WI38 (cell line): ENCODE measurements around the gene CSGALNACT2.

Experiments
- H3K4me3 ChIP-seq: 2 replicates; pipeline ENCODE4 v1.5.1; 2011; ENCODE audit warnings: low read depth, mild to moderate bottlenecking, control low read depth, low read length
- TF ChIP-seq, protein P1 (sequence below): IDR thresholded peaks from 2 replicates; pipeline ENCODE4 v1.5.1; 2012; ENCODE audit warnings: low read depth, mild to moderate bottlenecking, control low read depth, low read length

The CSGALNACT2 gene

DNA sequence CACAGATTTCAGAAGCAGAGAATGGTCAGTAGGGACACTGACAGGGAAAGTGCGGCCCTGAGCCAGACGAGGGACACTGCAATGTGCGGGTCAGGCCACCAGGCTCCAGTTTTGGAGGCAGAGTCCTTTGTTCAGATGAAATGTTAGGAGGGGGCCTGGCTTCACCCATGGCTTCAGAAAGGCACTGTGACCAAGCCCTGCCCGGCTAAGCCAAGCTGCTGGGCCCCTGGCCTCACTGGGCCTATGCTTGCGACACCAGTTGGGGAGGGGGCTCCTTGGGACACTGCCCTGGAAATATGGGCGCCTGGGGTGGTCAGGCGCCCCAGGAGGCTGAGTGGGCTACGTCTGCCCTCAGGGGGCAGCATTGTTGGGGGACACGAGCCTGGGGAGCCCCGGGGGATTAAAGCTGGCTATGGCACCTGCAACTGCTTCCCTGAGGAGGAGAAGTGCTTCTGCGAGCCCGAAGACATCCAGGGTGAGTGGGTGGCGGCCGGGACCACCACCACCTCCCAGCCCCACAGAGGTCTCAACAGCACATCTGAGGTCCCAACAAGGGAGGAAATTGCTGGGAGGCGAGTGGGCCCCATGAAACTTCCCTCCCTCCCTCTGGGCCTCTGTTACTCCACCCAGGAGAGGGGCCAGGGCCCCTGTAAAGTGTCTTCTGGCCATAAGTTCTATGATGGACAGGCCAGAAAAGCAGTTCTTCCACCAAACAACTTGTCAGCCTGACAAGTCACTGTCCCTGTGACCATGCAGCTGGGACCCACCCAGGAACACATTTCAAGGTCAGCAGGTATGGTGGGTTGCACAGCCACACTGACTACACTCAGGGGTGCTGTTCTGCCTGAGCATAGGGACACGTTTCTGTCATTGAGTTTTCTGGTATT is 24.8 kb upstream of the CSGALNACT2 start:
- TF ChIP-seq, protein P1, sequence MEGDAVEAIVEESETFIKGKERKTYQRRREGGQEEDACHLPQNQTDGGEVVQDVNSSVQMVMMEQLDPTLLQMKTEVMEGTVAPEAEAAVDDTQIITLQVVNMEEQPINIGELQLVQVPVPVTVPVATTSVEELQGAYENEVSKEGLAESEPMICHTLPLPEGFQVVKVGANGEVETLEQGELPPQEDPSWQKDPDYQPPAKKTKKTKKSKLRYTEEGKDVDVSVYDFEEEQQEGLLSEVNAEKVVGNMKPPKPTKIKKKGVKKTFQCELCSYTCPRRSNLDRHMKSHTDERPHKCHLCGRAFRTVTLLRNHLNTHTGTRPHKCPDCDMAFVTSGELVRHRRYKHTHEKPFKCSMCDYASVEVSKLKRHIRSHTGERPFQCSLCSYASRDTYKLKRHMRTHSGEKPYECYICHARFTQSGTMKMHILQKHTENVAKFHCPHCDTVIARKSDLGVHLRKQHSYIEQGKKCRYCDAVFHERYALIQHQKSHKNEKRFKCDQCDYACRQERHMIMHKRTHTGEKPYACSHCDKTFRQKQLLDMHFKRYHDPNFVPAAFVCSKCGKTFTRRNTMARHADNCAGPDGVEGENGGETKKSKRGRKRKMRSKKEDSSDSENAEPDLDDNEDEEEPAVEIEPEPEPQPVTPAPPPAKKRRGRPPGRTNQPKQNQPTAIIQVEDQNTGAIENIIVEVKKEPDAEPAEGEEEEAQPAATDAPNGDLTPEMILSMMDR: no peak
- H3K4me3 ChIP-seq: no peak overlapping the region

DNA sequence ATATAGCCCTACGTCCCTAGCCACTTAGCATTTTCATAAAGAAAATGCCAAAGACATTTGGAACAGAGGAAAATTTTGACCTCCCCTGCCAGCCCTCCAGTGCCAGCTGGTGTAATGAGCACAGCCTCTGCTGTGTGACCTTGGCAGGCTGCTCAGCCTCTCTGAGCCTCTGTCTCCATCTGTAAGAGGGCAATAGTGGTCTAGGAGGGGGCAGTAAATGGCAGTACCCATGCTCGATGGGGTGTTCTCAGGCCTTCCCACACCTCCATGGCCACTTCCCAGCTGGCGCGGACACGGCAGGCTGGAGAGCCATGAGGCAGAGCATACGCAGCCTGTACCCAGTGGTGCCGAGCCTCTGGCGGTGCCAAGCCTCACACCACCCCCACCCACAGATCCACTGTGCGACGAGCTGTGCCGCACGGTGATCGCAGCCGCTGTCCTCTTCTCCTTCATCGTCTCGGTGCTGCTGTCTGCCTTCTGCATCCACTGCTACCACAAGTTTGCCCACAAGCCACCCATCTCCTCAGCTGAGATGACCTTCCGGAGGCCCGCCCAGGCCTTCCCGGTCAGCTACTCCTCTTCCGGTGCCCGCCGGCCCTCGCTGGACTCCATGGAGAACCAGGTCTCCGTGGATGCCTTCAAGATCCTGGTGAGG is 24.0 kb upstream of the CSGALNACT2 start:
- no peak overlapping the region for H3K4me3 ChIP-seq
- TF ChIP-seq, protein P1: no peak

GRCh38 chr10:43114743-43115611 is 23.3 kb upstream of the CSGALNACT2 start:
- H3K4me3 ChIP-seq: no peak overlapping the region
- TF ChIP-seq, protein P1: no peak

- TF ChIP-seq, protein P1: no peak
- H3K4me3 ChIP-seq: no peak overlapping the region
These were observed 22.2 kb upstream of the CSGALNACT2 start for GRCh38 chr10:43115881-43116595.

DNA sequence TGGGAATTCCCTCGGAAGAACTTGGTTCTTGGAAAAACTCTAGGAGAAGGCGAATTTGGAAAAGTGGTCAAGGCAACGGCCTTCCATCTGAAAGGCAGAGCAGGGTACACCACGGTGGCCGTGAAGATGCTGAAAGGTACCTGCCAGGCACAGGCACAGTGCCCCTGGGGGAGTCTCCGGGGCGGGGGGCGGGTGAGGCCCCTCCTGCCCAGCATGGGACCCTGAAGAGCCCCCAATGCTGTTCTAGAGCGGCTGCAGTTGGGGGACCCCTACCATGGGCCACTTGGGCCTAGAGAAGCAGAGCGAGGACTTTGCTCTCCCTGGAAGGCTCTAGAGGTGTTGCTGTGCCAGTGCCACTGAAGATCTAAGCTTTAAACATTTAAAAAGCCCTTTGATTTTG is 21.6 kb upstream of the CSGALNACT2 start:
- TF ChIP-seq, protein P1: no peak
- no peak overlapping the region for H3K4me3 ChIP-seq

DNA sequence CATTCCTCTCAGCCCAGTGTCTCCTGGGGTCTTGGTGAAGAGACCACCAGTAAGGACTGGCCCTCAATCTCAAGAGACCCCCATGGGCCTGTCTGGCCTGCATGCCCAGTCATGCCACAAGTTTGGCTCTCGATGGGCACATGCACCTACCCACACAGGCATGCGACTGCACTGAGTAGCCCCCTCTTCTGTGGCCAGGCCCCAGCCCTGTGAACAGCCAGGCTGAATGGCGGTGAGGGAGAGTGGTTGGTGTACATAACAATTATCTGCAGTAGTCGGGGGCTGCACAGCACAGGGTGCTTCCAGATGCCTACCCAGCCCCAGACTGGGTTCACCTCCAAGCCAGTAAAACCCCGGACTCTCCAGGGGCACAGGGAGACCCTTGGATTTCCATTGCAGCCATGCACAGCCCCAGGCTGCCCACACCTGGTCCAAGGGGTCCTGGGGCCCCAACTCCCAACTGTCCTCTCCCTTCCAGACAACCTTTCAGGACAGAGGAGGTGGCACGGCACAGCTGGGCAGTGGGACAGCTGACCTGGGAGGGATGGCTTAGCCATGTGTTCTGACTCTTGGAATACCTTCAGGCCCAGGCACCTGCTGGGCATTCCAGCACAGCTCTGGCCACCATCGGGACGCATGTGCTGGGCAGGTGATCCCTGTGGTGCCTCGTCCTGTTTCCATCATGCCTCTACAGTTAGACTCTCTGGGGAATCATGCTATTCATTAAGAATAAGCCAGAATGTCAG is 21.0 kb upstream of the CSGALNACT2 start:
- TF ChIP-seq, protein P1: no peak
- no peak overlapping the region for H3K4me3 ChIP-seq
